ENCODE data around the gene ANKS1A. TPM values are rescaled to one million over a fixed set of nuclear protein-coding genes. Genes with fewer than 3 reads are reported as not detected.

ANKS1A gene
- polyA plus RNA-seq, 1 of the 3 experiments (the other 2 are of a cell fraction), result 7.6 TPM

GRCh38 chr6:34875292-34876213 is 13.5 kb upstream of the ANKS1A start:
- Histone ChIP-seq H3K4me3 (ENCODE audit: low read depth in 2 of 2, low read length in 1 of 2) (no peak overlapping the region), H3K27ac (ENCODE audit: low read depth in 2 of 2, low read length in 1 of 2) (no peak overlapping the region), H3K79me2 (ENCODE audit: insufficient read depth) (peaks cover 4% of the 10 kb centered on the region; the same call in 1 of the 2 replicates), H3K4me2 (no peak overlapping the region), H4K20me1 (ENCODE audit: insufficient read depth) (no peaks in the 10 kb centered on the region), H3K4me1 (ENCODE audit: control insufficient read depth in 1 of 2, insufficient read depth in 2 of 2, low read depth in 1 of 2, low read length in 1 of 2) (no peaks in the 10 kb centered on the region; a peak in 1 of 4 replicates), H2AFZ (ENCODE audit: low read depth) (no peak overlapping the region), H3K36me3 (replicated peaks in 1 of 2; ENCODE audit: control insufficient read depth in 1 of 2, insufficient read depth in 2 of 2, low read length in 1 of 2) (peaks cover 37 to 84% of the 10 kb centered on the region in 2 experiments), H3K9ac (no peak overlapping the region), H3F3A (replicated peaks; ENCODE audit: insufficient read depth) (no peaks in the 10 kb centered on the region), H3K9me2 (no peaks in the 10 kb centered on the region), H3K27me3 (ENCODE audit: insufficient read depth) (no peaks in the 10 kb centered on the region), H3K9me3 (no peaks in the 10 kb centered on the region)
- POLR2A ChIA-PET, result no interaction called here
- CTCF ChIA-PET, result interaction anchor here (0.9 kb wide), 1 partner anchor 84 kb away, joined by 3 read pairs; no protein-coding TSS in a partner anchor
- no peak for TF ChIP-seq REST (IDR thresholded peaks at IDR 0.05; ENCODE audit: low read depth, low read length)
- no peak for TF ChIP-seq EZH2phosphoT487 (IDR thresholded peaks at IDR 0.05; ENCODE audit: borderline replicate concordance, low read depth)
- TF ChIP-seq MEF2A (IDR thresholded peaks at IDR 0.05; ENCODE audit: borderline replicate concordance, low read depth), result no peak
- no peak for TF ChIP-seq USF2 (IDR thresholded peaks at IDR 0.05; ENCODE audit: borderline replicate concordance, low read depth, low read length)
- TF ChIP-seq RAD21 (IDR thresholded peaks at IDR 0.05; ENCODE audit: low read length), result no peak
- no peak for TF ChIP-seq RXRA (IDR thresholded peaks at IDR 0.05; ENCODE audit: borderline replicate concordance, low read depth)
- TF ChIP-seq GABPA (IDR thresholded peaks at IDR 0.05; ENCODE audit: low read depth), result no peak
- no peak for TF ChIP-seq ZBTB33 (IDR thresholded peaks at IDR 0.05; ENCODE audit: borderline replicate concordance, low read depth)
- TF ChIP-seq ELF1 (IDR thresholded peaks at IDR 0.05), result no peak
- TF ChIP-seq IRF3 (IDR thresholded peaks at IDR 0.05; ENCODE audit: low read depth, low read length), result no peak
- TF ChIP-seq FOXJ3 (CRISPR knock-in tag; IDR thresholded peaks at IDR 0.05), result no peak
- 87% methylated on average over 4 of the region's 4 CpGs for WGBS (ENCODE audit: low lambda C conversion rate)
- no peak for DNase-seq
